Activated CD8-positive, alpha-beta memory T cell treated with anti-CD3 and anti-CD28 coated beads, Interleukin-2, amount 10 ng/mL, durations not matched to agents 7 days and 5 days (primary cell): ENCODE measurements around the gene PRSS2. TPM values are rescaled to one million over a fixed set of nuclear protein-coding genes. Genes with fewer than 3 reads are reported as not detected.

ENCODE experiments used
- ATAC-seq: fragments of 150-1000 bp; cut with Tn5 transposase; one replicate; pipeline ENCODE4 v1.10.0; 2021; ENCODE audit warnings: moderate library complexity
- CTCF ChIA-PET: fragments of 350-600 bp; sonication (Branson Sonifier 250); formaldehyde crosslinking; loops from one replicate; lab custom pipeline; 2021; ENCODE audit warnings: antibody characterized with exemption; lab: Charles Lee
- DNase-seq: peaks from one replicate; pipeline ENCODE4 v3.0.0-alpha.2; 2020
- H3K27ac Mint-ChIP-seq: one replicate; pipeline ENCODE4 v1.8.0; 2021; ENCODE audit warnings: mild to moderate bottlenecking, mixed read lengths
- H3K27me3 Mint-ChIP-seq: one replicate; pipeline ENCODE4 v1.8.0; 2021; ENCODE audit warnings: mixed read lengths
- H3K36me3 Mint-ChIP-seq: one replicate; pipeline ENCODE4 v1.8.0; 2021; ENCODE audit warnings: mild to moderate bottlenecking, mixed read lengths
- H3K4me1 Mint-ChIP-seq: one replicate; pipeline ENCODE4 v1.8.0; 2021; ENCODE audit warnings: mixed read lengths
- H3K4me3 Mint-ChIP-seq: one replicate; pipeline ENCODE4 v1.8.0; 2021; ENCODE audit warnings: mild to moderate bottlenecking, moderate library complexity, mixed read lengths
- H3K9me3 Mint-ChIP-seq: one replicate; pipeline ENCODE4 v1.8.0; 2022; ENCODE audit warnings: low read depth, mixed read lengths
- total RNA-seq, 2 experiments: library from RNA; stranded (reverse); gene quantifications; one replicate each; pipeline ENCODE4 v1.2.3, GENCODE V29; 2021

PRSS2 gene
- total RNA-seq, 2 experiments from 2014 or later: not detected

- peaks cover 5% of the 10 kb centered on the region for H3K27me3 Mint-ChIP-seq
- H3K36me3 Mint-ChIP-seq: no peaks in the 10 kb centered on the region
- ATAC-seq (no peak), DNase-seq (no peak)
- H3K4me1 Mint-ChIP-seq: peaks cover 46% of the 10 kb centered on the region
- CTCF ChIA-PET: interaction anchor here (0.7 to 1.8 kb wide), 9 partner anchors 30 to 497 kb away, joined by 3 to 5 read pairs (median 3); no protein-coding TSS in a partner anchor
- no peak overlapping the region for H3K4me3 Mint-ChIP-seq
- no peaks in the 10 kb centered on the region for H3K9me3 Mint-ChIP-seq
- no peak overlapping the region for H3K27ac Mint-ChIP-seq
Observed at GRCh38 chr7:142814451-142814850, 43.7 kb downstream of the PRSS2 start.

DNA sequence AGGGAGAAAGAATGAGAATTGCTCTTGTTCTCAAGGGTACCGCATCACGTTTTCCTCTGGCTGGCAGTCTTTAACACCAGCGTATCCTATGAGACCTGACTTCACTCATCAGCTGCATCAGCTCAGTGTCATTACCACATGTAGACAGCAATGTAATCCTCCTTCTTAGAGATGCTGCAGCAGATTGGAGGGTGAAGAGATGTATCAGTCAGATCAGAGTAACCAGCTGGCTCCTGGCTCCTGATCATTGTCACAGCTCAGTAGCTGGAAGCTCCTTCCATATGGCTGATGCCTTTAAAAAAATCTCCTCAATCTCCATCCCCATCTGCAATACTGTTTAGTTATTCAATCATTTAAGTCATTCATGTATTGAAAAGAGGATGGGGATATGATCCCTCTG lies 44.4 kb downstream of the PRSS2 start:
- no peaks in the 10 kb centered on the region for H3K36me3 Mint-ChIP-seq
- H3K4me1 Mint-ChIP-seq: peaks cover 39% of the 10 kb centered on the region
- H3K27me3 Mint-ChIP-seq: peaks cover 11% of the 10 kb centered on the region
- ATAC-seq (no peak), DNase-seq (no peak)
- H3K4me3 Mint-ChIP-seq: no peak overlapping the region
- no peak overlapping the region for H3K27ac Mint-ChIP-seq
- H3K9me3 Mint-ChIP-seq: no peaks in the 10 kb centered on the region
- CTCF ChIA-PET: interaction anchor here (0.8 to 1.8 kb wide), 7 partner anchors 30 to 355 kb away, joined by 3 to 5 read pairs (median 3); no protein-coding TSS in a partner anchor

- Mint-ChIP-seq H3K4me3 (no peak overlapping the region), H3K27me3 (peaks cover 28% of the 10 kb centered on the region), H3K9me3 (no peaks in the 10 kb centered on the region), H3K36me3 (no peaks in the 10 kb centered on the region), H3K4me1 (peaks cover 18% of the 10 kb centered on the region), H3K27ac (no peak overlapping the region)
- ATAC-seq (no peak), DNase-seq (no peak)
- CTCF ChIA-PET: interaction anchor here (1.6 to 2.0 kb wide), 4 partner anchors 35 to 493 kb away, joined by 3 to 5 read pairs (median 4); no protein-coding TSS in a partner anchor
Observed at GRCh38 chr7:142817506-142817905, 46.7 kb downstream of the PRSS2 start.

DNA sequence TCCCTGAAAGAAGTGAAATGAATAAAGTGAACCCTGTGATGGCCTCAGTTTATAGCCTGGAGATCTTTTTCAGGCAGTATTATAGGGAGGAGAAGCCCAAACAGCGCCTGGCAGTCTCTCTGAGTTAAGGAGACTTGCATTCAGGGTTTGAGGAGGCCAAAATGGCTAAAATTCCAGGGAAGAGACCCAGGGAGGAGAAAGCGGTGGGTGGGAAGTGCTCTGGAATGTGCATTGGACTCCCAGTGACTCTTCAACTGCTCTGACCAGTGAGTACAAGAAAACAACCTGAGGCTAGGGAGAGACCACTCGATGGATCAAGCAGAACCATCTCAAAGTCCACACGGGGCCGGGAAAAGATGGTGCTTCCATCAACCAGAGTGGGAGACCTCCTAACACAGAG lies 48.8 kb downstream of the PRSS2 start:
- CTCF ChIA-PET: interaction anchor here (1.4 to 1.9 kb wide), 3 partner anchors 16 to 396 kb away, joined by 3 to 5 read pairs (median 5); no protein-coding TSS in a partner anchor
- Mint-ChIP-seq H3K4me3 (no peak overlapping the region), H3K4me1 (peaks cover 8% of the 10 kb centered on the region), H3K27me3 (peaks cover 42% of the 10 kb centered on the region), H3K9me3 (peaks cover 2% of the 10 kb centered on the region), H3K27ac (no peak overlapping the region), H3K36me3 (peaks cover 2% of the 10 kb centered on the region)
- DNase-seq: no peak
- no peak for ATAC-seq

DNA sequence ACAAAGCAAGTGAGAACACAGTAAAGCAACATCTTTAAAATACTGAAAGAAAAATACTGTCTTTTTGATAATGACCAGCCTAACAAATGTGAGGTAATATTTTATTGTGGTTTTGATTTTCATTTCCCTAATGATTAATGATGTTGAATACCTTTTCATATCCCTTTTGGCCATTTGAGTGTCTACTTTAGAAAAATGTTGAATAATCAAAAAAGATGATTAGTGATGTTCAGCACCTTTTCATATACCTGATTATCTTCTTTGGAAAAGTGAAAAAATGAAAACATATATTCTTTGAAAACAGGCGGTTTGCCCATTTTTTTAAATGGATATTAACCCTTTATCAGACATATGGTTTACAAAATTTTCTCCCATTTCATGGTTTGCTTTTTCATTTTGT lies 51.9 kb downstream of the PRSS2 start:
- H3K27ac Mint-ChIP-seq: no peak overlapping the region
- H3K4me3 Mint-ChIP-seq: no peak overlapping the region
- peaks cover 5% of the 10 kb centered on the region for H3K36me3 Mint-ChIP-seq
- H3K27me3 Mint-ChIP-seq: peaks cover 56% of the 10 kb centered on the region
- DNase-seq (no peak), ATAC-seq (no peak)
- CTCF ChIA-PET: no interaction called here
- H3K4me1 Mint-ChIP-seq: peaks cover 8% of the 10 kb centered on the region
- H3K9me3 Mint-ChIP-seq: peaks cover 5% of the 10 kb centered on the region

Other genes starting within 250 kb of the PRSS2 start
- gene PRSS1, start 21.5 kb upstream of the PRSS2 start, total RNA-seq: not detected
- 1 to 10 TPM; 5.1 to 7.5 TPM for gene EPHB6, start 84.1 kb downstream of the PRSS2 start, total RNA-seq
- gene TRPV6, start 114.8 kb downstream of the PRSS2 start, total RNA-seq: not detected
- not detected for gene TRPV5, start 162.8 kb downstream of the PRSS2 start, total RNA-seq
- not detected for gene LLCFC1, start 168.5 kb downstream of the PRSS2 start, total RNA-seq
- under 1 TPM; 0.16 to 0.70 TPM for gene KEL, start 191.4 kb downstream of the PRSS2 start, total RNA-seq